Measurements from ENCODE around the gene SEMA7A.
"Not testable (repeated sequence)": the region's sequence is repeated elsewhere in the genome, so short reads cannot be mapped to it uniquely, and the experiment has no call there.

Gene SEMA7A

GRCh38 chr15:74397239-74398068 lies 36.3 kb downstream of the SEMA7A start:
- DNase-seq, result no peak

DNA sequence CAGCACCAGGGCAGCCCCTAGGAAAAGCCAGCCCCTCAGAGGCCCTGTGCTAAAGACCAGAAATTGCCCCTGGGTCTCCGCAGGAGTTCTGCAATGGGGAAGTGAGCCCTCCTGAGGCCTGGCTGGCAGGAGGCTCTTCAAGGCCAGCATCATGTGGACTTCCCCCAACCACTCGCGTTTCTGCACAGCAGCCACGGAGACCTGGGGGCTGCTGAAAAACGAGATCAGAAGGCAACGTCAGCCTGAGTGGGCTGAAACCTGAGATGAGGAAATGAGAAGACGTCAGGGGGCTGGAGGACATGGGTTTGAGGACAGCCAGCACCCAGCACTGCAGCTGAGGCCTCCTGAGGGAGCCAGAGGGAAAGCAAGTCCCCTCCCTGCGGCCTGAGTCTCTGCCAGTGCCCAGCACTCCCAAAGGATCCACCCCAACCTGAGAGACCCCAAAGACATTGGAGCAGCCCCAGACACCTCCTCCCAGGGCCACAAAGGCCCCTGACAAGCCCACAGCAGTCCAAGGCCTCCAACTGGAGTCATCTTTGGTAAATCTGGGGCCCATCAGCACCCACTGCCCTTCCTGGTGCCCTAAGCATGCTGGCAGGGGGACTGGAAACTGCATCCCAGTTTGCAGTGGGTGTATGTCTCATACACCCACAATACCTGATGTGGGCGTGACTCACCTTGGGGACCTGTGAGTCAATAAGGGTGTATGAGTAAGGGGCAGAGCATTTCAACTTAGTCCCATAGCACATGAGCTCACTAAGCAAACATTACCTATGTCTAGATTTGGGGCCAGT lies 37.1 kb downstream of the SEMA7A start:
- DNase-seq, result no peak

GRCh38 chr15:74396146-74396438 lies 37.7 kb downstream of the SEMA7A start:
- DNase-seq, result no peak

DNA sequence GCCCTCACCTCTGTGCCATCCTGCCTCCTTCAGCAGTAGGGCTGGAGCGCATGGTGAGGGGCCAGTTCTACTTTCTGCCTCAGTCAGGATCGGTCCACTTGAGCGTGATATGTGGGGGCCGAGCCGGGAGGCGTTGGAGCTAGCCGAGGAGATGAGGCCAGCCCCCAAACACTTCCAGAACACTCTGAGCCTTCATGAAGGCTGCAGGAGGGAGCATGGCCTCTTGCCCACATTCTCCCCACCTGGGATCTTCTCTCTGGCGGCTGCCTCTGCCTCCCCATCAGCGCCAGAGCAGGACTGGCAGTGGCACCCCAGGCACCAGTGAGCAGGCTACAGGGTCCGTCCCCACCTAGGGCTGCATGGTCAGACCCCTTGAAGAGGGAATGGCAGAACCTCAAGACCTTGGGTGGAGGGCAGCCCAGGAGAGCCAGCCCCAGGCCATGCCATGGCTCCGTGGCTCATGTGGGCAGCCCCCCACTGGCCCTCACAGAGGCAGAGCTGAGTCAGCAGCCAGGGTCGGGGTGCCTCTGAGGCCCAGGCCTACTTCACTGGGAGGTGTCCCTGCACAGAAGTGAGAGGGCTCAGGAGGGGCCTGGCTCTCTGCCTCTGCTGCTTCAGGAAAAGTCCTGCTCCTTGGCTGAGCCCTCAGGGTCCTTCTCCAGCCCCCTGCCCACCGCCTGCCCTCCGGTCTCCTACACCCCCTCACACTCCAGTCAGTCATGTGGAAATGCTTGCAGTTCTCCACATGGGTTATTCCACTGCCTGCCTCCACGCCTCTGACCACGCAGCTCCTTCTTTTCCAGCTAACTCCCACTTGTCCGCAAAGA lies 38.2 kb downstream of the SEMA7A start:
- DNase-seq, result no peak

GRCh38 chr15:74394090-74394846 lies 39.5 kb downstream of the SEMA7A start:
- no peak for DNase-seq

DNA sequence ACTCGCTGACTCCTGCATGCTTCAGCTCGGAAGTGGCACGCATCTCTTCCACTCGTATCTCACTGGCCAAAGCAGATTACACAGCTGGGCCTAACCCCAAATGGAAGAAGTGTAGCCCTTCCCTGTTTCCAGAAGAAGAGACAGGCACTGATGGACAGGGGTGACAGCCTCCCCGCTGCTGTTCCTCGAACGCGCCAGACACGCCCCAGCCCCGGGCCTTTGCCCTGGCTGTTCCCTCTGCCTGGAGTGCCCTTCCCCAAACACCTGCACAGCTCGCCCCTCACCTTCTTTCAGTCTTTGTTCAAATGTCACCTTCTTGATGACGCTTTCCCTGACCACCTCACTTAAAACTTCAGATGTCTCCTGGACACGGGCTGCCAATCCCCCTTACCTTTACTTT lies 40.3 kb downstream of the SEMA7A start:
- no peak for DNase-seq

DNA sequence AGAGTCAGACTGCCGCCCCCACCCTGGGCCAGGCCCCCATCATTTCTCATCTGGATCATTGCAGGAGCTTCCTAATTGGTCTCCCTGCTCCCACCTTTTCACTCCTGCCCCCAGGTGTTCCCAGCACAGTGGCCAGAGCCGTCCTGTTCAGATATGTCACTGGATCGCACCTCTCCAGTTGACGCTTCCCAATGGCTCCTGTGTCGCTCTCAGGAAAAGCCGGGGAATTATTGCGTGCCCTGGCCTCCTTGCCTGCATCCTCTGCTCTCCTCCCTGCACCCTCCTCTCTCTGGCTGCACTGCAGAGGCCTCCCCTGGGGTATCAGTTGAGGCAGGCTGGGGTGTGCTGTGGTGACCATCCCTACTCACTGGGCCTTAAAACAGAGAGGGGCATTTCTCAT lies 40.9 kb downstream of the SEMA7A start:
- no peak for DNase-seq

- DNase-seq, result no peak
Measured at GRCh38 chr15:74392451-74392830, 41.3 kb downstream of the SEMA7A start.

- no peak for DNase-seq
Measured at GRCh38 chr15:74391582-74392450, 41.9 kb downstream of the SEMA7A start.

GRCh38 chr15:74390647-74391288 lies 43.0 kb downstream of the SEMA7A start:
- DNase-seq, result no peak

DNA sequence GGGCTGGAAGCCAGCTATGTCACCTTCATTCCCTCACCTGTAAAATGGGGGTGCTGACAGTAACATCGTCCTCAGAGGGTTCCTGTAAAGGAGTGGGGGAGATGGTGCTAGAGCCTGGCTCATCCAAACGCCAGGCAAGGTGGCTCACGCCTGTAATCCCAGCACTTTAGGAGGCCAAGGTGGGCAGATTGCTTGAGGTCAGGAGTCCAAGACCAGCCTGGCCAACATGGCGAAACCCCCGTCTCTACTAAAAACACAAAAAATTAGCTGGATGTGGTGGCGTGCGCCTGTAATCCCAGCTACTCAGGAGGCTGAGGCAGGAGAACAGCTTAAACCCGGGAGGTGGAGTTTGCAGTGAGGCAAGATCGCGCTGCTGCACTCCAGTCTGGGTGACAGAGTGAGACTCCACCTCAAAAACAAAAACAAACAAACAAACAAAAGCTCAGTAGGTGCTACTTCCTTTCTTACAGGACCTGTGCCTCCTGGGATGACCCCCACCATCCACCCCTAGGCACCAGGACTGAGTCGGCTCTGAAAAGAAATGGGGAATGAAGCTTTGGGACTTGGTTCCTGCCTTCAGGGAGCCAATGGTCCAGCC lies 43.6 kb downstream of the SEMA7A start:
- DNase-seq, result not testable (repeated sequence)

DNA sequence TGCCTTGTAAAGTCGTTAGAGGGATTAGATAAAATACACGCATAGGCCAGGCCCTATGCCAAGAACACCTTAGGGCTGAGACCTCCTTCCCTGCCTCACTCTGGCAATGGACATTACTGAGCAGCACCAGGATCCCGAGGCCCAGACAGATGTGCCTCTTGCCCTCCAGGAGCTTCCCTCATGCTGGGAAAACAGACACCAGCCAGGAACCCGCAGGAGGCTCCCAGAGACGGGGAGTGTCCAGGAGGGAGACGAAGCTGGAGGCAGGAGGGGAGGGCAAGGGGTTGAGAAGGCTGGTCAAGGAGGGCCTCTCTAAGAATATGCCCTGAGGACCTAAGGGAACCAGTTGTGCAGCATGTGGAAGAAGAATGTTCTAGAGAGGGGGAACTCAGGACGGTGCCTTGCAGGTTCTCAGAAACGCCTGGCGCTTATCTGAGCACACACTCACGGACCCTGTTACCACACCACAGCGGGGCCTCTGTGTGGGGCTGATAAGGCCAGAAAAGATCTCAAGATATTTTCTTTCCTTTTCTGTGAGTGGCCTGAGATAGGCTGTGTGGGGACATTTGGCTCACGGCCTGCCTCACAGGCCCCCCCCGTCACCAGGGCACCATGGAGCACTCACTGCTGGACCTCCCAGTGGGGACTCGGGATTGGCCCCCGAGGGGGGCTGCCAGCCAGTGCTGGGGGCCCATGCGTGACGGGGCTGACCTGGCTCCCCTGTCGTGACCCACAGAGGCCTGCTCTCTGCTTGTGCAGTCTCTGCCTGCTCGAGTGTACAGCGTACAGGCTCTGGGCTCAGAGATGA lies 44.3 kb downstream of the SEMA7A start:
- no peak for DNase-seq

DNA sequence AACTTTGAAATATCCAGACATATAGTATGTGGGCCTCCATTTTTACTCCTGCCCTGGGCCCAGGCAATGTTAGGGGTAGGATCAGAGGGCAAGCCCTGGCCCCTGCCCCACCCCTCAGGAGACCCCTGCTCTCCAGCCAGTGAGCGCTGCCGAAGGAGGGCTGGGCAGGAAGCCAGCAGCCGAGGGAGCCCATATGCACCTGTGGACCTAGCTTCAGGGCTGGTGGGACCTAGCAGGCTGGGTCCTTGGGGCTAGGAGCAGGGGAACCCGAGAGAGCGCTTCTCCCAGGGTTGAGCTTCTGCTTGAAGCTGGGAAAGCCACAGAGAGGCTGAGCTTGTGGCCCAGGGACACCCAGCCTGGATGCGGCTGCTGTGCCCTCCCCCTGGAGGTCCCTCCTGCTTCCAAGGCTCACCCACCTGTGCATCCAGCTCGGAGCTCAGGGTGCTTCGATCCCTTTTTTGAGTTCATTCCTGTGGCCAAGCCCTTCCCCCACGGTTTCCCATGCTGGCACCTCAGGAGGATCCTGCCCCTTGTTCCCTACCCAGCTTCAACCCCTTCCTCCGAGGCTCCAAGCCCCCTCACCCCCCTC lies 45.3 kb downstream of the SEMA7A start:
- no peak for DNase-seq

GRCh38 chr15:74387621-74388362 lies 46.0 kb downstream of the SEMA7A start:
- no peak for DNase-seq

- DNase-seq, result no peak
Measured at GRCh38 chr15:74387141-74387541, 46.6 kb downstream of the SEMA7A start.

GRCh38 chr15:74386496-74387140 lies 47.1 kb downstream of the SEMA7A start:
- no peak for DNase-seq

GRCh38 chr15:74385733-74386132 lies 48.0 kb downstream of the SEMA7A start:
- DNase-seq, result no peak
